NB4 (cell line): Measurements from ENCODE around the gene ZNF57.

ENCODE experiments used
- CTCF ChIP-seq: IDR thresholded peaks from one replicate; pipeline ENCODE4 v1.5.1; 2012; ENCODE audit warnings: low read depth, low read length
- MYC ChIP-seq: IDR thresholded peaks from 2 replicates; pipeline ENCODE4 v1.6.1; 2011; ENCODE audit warnings: low read depth, low read length
- POLR2A ChIP-seq: IDR thresholded peaks from 2 replicates; pipeline ENCODE4 v1.6.1; 2011; ENCODE audit warnings: mild to moderate bottlenecking; ENCODE audit not compliant: insufficient read length; ENCODE audit errors: extremely low read depth

DNA sequence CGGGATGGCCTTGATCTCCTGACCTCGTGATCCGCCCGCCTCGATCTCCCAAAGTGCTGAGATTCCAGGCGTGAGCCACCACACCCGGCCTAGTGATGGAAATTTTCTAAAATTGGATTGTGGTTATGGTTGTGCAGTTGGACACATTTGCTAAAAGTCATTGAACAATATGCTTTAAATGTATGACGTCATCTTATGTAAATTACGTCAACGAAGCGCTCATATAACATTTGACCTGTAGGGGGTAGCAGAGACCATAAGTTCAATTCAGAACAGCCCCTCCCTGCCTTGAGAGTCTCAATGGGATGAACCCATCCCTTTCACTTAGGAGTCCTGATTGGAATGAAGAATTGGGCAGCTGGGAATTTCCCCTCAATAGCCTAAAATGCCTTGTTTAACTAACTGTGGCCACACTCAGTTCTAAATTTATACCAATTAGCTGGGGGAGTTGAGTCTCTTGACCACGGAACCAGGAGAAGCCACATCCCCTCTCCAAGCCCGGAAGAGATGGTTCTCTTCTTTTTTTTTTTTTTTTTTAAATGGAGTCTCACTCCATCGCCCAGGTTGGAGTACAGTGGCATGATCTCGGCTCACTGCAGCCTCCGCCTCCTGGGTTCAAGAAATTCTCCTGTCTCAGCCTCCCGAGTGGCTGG is 61.4 kb downstream of the ZNF57 start:
- TF ChIP-seq POLR2A, result no peak
- TF ChIP-seq CTCF, result peak; percentile 36
- no peak for TF ChIP-seq MYC
